Activated T-cell treated with anti-CD3 and anti-CD28 coated beads, Interleukin-2, amount 50 U/mL, for 48 hours (primary cell): ENCODE data around the gene PDCD2.
A peak's percentile ranks its signal among the peaks of the same experiment; 100 is the strongest.
"Not testable (repeated sequence)": the region's sequence is repeated elsewhere in the genome, so short reads cannot be mapped to it uniquely, and the experiment has no call there.

Source experiments
- DNase-seq, 2 experiments: peaks; one replicate each; pipeline ENCODE4 v3.0.0-alpha.2; 2020

PDCD2 gene

GRCh38 chr6:170545405-170545804 lies 39.0 kb downstream of the PDCD2 start:
- DNase-seq, result no peak

- no peak for DNase-seq
Measured at GRCh38 chr6:170542031-170542719, 42.3 kb downstream of the PDCD2 start.

- no peak for DNase-seq
Measured at GRCh38 chr6:170537329-170537728, 47.1 kb downstream of the PDCD2 start.

GRCh38 chr6:170536671-170537070 lies 47.8 kb downstream of the PDCD2 start:
- no peak for DNase-seq

GRCh38 chr6:170535004-170535403 lies 49.4 kb downstream of the PDCD2 start:
- DNase-seq, result no peak

- no peak for DNase-seq
Measured at GRCh38 chr6:170533792-170534191, 50.6 kb downstream of the PDCD2 start.

GRCh38 chr6:170532867-170533488 lies 51.5 kb downstream of the PDCD2 start:
- no peak for DNase-seq

- peak; percentile 77 for DNase-seq
Measured at GRCh38 chr6:170529839-170530469, 54.5 kb downstream of the PDCD2 start.

GRCh38 chr6:170527995-170528394 lies 56.4 kb downstream of the PDCD2 start:
- not testable (repeated sequence) for DNase-seq

GRCh38 chr6:170525795-170526194 lies 58.6 kb downstream of the PDCD2 start:
- no peak for DNase-seq
